ENCODE data around the gene OLFM2.
"Not testable (repeated sequence)": the region's sequence is repeated elsewhere in the genome, so short reads cannot be mapped to it uniquely, and the experiment has no call there.

The OLFM2 gene

DNA sequence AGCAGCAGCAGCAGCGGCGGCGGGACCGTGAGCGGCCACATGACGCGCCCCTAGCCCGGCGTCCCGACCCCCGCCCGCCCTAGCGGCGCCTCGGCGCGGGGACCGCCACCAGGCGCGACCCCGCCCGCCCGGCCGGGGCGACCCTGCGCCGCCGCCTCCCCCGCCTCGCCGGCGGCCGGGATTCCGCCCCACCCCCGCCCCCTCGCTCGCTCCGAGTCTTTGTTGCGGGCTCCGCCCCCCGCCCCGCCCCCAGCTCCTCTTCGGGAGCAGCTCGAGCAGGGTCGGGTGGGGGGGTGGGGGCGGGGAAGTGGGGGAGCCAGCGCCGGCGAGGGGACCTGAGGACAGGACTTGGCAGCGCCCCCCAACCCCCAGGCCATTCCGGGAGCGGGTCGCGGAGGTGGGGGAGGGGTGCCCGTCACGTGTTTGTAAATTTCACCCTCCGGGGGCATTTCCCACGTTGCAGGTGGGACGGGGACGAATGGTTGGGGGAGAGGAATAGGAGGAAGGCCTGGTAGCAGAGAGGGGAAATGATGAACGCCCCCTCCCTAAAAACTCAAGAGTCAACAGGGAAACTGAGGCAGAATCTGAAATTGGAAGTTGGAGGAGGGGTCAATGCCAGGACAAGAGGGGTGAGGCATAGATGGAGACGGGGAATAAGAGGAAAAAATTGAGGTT lies at the start of gene OLFM2:
Gene OLFM2, minus strand, starts transcription at position 190 of the 675 bp plus-strand sequence. Its CDS starts 149 bp downstream, at position 41.
- DNase-seq: no peak

DNA sequence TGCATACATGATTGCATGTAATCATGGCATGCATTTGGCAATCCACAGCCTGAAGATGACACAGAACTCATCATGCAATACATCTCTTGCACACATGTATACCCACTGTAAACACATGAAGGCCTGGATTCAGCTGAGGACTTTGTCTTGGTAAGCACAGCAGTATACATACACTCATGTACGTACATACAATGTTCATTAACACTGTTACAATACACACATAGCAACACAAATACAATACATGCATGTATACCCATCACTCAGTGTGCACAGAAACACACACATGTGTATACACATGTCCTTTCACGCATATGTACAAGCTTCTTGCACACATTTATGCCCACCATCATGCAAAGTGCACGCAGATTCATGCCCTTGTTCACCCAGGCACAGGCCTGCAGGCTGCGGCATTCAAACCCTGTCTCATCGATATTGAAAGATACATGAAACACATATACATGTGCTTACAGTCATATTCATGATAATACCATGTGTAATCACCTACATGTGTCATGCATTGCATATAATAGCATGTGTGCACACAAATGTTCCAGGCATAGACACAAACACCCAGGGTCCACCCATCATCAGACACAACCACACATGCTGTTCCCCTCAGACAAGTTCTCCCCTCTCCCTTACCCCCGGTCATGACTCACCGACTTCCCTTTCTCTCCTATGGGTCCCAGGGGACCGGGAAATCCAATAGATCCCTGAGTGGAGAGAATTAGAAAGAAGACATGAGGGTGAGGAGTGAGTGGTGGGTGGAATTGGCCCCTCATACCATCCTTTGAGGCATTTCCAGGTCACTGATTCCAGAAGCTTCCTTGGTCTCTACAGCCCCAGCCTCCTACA lies 45.3 kb upstream of the OLFM2 start:
- no peak for DNase-seq

DNA sequence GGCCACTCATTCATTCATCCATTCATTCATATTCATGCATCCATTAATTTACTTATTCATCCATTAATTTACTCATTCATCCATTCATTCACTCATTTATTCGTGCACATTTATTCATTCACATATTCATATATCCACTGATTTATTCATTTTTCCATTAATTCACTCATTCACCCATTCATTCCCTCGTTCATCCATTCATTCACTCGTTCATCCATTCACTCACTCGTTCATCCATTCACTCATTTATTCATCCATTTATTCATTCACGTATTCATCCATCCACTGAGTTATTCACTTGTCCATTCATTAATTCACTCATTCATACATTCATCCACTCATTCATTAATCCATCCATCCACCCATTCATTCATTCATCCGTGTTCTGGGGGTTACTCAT lies 35.8 kb upstream of the OLFM2 start:
- no peak for DNase-seq

DNA sequence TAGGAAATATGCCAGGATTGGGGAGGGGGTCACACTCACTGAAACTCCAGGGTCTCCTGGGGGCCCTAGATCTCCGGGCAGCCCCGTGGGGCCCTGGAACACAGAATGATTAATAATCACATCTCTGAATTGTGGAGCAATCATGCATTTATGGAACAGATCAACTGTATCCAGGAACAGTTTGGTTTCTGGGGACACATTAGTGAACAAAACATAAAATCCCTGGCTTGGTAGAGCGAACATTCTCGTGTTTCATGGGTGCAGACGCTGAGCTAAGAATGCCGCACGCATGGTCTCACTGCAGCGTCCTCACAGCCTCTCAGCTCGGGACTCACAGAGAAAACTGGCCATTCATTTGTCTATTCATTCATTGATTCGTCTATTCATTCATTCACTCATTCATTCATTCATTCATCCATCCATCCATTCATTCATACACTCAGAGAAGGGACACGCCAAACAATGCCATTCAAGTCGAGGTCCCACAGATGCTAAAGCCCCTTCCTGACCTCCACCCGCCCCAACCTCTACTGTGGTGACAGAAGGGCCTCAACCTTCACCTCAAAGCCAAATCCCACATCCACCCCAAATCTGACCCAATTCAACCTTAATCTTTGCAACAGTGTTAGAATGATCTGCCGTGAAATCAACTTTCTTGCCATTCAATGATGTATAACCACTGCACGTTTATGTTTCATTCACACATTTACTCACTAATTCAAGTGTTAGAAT lies 35.0 kb upstream of the OLFM2 start:
- DNase-seq: no peak

DNA sequence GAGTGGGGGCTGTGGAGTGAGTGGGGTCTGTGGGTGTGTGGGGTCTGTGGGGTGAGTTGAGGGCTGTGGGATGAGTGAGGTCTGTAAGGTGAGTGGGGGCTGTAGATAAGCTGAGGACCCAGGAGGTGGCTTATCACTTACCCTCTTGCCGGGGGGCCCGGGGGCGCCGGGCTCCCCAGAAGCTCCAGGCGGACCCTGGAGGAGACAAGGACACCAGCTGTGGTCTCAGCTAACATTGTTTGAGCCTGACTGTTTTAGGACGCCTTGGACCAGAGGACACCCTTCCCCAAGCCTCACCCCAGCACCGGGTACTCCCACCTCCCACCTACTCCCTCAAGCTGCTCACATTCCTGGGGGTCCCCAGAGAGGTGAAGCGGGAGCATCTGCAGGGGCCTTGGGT lies 34.2 kb upstream of the OLFM2 start:
- no peak for DNase-seq

DNA sequence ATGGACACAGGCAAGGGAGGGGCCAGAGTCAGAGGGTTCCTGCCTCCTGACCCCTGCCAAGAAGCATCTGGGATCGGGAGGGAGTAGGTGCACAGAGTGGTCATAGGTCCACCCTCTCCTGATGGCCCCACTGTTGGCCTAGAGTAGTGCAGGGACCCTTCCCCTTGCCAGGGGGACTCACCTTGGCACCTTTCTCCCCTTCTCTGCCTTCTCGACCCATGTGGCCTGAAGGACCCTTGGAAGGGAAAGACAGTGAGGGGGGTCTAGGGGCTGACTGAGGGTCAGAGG lies 33.3 kb upstream of the OLFM2 start:
- DNase-seq: no peak

DNA sequence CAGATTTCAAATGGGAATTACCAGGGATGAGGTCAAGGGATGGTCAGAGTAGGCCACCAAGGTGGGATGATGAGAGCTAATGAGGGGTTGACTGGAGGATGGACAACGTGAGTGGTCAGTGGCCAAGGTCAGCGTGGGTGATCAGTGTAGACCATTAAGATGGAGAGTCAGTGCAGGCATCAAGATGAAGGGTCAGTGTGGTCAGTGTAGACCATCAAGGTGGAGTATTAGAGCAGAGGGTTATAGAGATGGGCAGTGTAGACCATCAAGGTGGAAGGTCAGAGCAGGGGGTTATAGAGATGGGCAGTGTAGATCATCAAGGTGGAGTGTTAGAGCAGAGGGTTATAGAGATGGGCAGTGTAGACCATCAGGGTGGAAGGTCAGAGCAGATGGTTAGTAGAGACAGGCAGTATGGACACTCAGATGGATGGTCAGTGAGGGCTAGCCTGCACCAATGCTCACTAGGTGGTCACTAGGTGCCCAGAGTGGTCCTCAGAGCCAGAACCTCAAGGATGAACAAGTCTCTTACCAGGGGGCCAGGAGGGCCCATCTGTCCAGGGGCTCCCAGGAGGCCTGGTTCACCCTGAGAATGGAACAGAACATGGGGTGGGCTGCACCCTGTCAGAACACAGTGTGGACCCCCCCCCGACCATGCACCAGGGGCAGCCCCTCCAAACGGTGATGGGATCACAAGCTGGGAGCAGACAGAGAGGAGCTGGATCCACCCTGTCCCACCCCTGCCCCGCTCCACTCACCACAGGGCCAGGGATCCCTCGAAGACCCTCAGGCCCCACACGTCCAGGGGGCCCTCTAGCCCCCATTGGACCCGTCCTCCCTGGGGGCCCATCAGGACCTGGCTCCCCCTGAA lies 32.7 kb upstream of the OLFM2 start:
- no peak for DNase-seq

DNA sequence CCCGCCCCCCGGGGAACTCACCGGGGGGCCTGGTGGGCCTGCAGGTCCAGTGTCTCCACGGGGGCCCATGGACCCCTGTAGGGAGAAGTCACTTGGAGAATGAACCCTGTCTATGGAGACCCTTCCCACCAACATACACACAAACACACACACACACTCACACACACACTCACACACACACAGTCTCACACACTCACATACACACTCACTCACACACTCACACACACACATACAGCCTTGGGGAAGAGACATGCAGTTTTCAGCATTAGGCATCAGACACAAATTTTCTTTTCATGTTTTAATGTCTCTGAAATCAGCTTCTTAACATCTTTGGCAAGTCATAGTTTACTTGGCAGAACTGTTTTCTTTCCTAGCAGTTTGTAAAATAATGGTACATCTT lies 31.0 kb upstream of the OLFM2 start:
- no peak for DNase-seq

DNA sequence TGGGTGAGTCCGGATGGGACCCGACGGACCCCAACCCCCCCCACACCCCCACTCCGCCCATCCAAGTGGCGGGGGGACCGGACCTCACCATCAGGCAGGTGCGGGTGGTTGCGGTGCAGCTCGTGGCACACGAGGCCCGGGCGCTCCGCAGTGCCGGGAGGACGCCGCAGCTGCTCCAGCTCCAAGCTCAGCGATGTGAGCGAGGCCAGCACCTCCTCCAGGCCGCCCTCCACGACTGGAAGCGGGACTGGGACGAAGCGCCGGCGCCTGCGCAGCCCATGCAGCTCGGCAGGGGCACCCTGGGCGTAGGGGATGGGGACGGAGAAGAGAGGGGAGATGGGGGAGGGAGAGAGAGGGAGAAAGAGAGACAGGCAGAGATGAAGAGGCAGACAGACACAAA lies 30.1 kb upstream of the OLFM2 start:
- DNase-seq: no peak

DNA sequence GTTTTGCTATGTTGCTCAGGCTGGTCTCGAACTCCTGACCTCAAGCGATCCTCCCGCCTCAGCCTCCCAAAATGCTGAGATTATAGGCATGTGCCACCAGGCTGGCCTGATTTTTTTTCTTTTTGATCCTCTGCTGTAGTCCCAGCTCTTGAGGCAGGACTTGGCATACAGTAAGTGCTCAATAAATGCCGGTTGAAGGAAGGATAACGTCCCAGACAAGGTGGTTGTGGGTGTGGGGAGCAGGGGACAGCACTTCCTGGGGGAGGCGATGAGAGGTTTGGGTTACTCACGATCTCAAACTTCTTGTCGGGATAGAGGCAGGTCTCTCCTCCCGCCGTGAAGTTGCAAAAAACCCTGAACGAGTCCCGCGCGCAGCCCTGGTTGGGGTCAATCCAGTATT lies 29.7 kb upstream of the OLFM2 start:
- no peak for DNase-seq

DNA sequence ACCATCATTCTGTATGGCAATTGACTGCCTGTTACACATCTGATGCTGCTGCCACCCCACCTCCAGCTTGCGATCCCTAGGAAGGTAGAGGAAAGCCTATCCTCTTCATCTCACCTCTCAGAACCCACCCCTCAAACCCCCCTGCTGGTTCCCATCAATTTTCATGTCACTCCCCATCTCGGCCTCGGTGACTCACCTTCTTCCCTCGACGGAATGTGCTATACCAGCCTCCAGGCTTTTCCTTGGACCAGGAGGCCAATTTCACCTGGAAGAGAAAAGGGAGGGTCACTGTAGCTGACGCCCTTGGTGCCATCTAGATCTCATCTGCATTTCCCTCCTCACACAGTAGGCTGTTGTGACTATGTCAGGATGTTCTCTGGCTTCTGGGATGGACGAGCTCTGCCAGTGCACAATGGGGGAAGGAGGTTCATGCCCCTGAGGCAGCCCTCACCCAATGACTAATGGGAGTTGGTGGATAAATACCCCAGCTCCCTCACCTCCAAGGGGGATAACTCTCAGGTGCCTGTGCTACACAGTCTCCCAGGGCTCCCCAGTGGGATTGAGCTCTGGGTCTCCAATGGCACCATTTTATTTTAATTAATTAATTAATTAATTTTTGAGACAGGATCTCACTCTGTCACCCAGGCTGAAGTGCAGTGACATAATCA lies 26.4 kb upstream of the OLFM2 start:
- DNase-seq: no peak

DNA sequence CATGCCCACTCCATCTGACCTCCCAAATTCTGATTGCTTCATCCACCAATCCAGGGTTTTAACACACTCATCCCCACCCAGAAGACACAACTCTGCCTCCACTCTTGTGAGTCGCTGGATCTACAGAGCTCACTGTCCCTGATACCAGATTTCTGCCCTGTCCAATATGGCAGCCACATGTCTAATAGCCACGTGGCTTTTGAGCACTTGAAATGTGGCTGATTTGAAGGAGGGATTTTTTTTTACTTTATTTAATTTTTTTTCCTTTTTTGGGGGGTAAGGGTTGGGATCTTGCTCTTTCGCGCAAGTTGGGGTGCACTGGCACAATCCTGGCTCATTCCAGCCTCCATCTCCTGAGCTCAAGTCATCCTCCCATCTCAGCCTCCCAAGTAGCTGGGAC lies 24.8 kb upstream of the OLFM2 start:
- no peak for DNase-seq

DNA sequence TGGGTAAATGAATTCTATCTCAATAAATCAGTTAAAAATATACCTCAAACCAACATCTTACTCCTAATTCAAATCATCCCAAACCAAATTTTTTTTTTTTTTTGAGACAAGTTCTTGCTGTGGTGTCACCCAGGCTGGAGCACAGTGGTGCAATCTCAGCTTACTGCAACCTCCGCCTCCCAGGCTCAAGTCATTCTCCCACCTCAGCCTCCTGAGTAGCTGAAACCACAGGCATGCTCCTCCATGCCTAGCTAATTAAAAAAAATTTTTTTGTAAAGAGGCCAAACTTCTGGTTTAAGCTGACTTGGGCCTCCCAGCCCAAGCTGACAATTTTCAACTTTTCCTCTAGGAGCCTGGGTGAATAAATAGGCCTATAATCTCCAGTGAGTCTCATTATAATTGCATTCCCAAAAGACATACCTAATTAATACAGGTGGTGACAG lies 22.1 kb upstream of the OLFM2 start:
- no peak for DNase-seq

DNA sequence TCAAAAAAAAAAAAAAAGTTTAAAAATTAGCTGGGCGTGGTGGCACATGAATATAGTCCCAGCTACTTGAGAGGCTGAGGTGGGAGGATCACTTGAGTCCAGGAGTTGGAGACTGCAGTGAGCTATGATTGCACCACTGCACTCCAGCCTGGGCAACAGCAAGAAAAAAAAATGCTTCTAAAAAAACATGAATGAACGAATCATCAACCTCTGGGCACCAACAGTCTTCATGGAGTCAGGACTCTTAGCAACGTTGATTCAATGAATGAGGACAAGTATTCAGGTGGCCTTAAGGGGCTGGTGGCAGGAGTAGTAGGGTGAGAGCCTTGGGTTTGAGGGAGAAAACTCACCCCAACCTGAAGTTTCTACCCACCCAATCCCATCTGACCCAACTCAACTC lies 20.6 kb upstream of the OLFM2 start:
- no peak for DNase-seq

DNA sequence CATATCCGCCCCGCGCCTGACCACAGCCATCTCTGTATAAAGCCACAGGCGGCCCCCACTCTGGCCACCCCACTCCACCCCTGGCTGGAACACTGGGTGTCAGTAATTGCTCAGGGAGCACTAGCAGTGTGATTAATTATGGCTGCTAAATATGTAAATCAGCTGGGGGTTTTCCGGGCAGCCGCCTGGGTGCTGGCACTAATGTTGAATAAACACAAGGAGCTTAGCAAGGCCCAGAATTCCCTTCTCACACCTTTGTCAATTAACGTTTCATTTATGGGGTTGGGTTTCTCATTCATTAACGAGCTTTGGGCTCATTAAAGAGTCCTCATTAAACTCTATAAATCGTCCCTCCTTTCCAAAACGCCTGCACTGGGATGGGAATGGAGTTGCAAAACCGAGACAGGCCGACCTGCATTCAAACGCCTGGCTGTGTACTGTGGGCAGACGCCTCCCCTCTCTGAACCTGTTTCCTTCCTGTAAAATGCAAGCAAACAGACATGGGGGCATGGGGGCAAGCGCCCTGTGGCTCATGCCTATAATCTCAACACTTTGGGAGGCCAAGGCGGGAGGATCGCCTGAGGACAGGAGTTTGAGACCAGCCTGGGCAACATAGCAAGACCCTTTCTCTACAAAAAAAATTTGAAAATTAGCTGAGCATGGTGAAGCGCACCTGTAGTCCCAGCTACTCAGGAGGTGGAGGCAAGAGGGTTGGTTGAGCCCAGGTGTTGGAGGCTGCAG lies 17.7 kb upstream of the OLFM2 start:
- DNase-seq: no peak

DNA sequence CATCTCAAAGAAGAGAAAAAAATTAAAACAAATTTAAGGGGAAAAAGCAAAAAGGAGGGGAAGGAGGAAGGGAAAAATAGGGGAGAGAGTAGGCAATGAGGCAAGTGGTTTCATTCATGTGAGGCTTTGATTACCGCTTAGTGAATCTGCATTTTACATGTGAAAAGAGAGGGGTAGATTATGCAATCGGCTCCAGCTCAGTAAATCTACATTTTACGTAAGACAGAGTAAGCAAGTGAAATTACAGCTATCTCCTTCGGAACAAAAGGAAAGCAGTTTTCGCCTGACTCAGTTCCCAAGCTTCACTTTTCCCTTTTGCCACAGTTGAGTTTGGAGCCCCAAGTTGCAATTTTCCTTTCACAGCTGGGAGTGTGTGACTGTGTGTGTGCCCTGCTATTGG lies 16.0 kb upstream of the OLFM2 start:
- no peak for DNase-seq

DNA sequence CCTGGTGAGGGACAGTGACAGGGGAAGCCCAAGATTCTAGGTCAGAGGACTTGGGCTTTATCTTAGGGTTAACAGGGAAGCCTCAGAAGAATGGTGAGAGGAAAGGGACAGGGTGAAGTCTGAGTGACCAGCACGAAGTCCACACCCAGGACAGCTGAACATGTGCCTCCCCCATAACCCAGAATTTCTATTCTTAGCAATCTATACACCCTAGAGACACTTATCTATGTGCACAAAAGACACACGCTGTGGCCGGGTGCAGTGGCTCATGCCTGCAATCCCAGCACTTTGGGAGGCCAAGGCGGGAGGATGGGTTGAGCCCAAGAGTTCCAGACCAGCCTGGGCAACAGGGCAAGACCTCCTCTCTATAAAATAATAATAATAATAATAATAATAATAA lies 11.1 kb upstream of the OLFM2 start:
- DNase-seq: no peak

DNA sequence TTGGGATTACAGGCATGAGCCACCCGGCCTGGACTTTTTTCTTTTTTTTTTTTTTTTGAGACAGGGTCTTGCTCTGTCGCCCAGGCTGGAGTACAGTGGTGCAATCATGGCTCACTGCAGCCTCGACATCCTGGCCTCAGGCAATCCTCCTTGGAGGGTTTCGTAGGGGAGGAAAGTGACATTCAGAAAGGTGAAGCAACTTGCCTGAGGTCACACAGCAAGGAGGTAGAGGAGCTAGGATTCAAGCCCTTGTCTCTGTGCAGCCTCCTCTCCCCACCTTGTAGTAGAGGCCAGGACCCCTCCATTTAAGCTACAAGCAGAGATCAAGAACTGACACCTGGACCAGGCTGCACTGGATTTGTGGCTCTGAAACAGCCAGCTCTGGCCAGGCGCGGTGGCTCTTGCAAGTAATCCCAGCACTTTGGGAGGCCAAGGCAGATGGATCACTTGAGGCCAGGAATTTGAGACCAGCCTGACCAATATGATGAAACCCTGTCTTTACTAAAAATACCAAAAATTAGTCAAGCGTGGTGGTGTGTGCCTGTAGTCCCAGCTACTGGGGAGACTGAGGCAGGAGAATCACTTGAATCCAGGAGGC lies 10.3 kb upstream of the OLFM2 start:
- DNase-seq: not testable (repeated sequence)

DNA sequence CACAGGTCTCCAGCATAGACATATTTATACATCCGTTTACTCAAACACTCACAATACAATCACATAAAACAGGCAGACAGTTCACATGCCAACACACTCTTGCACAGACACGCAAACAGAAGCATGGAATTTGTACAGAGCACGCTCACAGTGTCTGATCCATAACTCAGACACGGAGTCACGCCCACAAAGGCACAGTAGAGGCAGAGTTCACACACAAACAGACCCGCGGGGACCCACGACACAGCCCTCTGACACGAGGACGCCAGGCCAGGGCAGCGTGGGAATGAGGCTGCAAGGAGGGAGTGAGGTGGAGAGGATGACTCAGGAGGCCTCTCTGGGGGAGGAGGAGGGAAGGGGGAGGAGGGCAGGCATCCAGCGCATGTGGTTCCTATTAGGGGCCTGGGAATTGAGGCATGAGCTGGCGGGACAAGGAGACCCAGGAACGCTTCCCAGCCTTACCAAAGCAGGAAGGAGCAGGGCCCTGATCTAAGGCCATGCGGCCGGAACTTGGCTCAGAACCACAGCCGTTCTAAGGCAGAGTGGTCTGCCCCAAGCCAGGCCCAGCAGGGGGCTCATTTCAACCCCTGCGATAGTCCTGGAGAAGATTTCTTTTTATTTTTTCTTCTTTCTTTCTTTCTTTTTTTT lies 9.1 kb upstream of the OLFM2 start:
- DNase-seq: no peak

DNA sequence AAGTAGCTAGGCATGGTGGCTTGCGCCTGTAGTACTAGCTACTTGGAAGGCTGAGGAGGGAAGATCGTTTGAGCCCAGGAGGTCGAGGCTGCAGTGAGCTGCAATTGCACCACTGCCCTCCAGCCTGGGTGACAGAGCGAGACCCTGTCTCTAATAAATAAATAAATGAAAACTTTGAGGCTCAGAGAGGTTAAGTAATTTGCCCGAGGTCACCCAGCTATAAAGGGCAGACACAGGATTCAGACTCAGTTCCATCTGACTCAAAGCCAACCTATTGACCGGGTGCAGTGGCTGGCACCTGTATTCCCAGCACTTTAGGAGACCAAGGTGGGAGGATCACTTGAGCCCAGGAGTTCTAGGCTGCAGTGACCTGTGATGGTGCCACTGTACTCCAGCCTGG lies 7.4 kb upstream of the OLFM2 start:
- DNase-seq: no peak

DNA sequence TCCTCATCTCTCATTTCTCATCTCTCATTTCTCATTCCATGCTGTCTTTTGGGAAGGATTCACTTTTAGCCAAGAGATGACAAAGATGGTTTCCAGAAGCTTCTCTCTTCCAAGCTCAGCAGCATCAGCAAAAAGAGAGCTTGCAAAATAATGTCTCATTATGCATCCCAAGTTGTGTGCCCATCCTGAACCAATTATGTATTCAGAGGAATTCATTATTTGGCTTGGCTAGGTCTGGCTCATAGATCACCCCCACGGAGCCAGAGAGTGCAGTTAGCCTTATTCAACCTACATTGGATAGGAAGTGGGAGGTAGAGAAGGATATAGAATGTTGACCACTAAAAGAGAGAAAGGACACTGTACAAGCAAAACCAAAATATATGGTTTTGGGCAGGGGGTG lies 5.4 kb upstream of the OLFM2 start:
- DNase-seq: no peak

Measured in activated naive CD4-positive, alpha-beta T cell (primary cell).